HG02798 (cell line): ENCODE data around the gene ARHGDIG.

Experiments
- ATAC-seq: cut with Tn5 transposase; IDR thresholded peaks from one replicate; pipeline ENCODE4 v1.9.1; 2021; ENCODE audit warnings: mild to moderate bottlenecking; ENCODE audit not compliant: unreplicated experiment, poor library complexity

Gene ARHGDIG

GRCh38 chr16:279531-279930, 860 bp upstream of the ARHGDIG start:
- ATAC-seq, result no peak

GRCh38 chr16:280005-280460, 358 bp upstream of the ARHGDIG start:
- ATAC-seq, result no peak

GRCh38 chr16:280991-281659, 734 bp downstream of the ARHGDIG start:
- no peak for ATAC-seq

- no peak for ATAC-seq
Measured at GRCh38 chr16:281660-282255, 1.4 kb downstream of the ARHGDIG start.

GRCh38 chr16:282491-282890, 2.1 kb downstream of the ARHGDIG start:
- ATAC-seq, result no peak

- no peak for ATAC-seq
Measured at GRCh38 chr16:283033-283805, 2.8 kb downstream of the ARHGDIG start, which contains the start of gene PDIA2. PDIA2 (plus strand) TSS chr16:283164; CDS start chr16:283170, 6 bp downstream.

- no peak for ATAC-seq
Measured at GRCh38 chr16:284204-285120, 4.1 kb downstream of the ARHGDIG start.

GRCh38 chr16:285146-286055, 5.0 kb downstream of the ARHGDIG start:
- ATAC-seq, result no peak

- ATAC-seq, result no peak
Measured at GRCh38 chr16:286491-287297, 6.3 kb downstream of the ARHGDIG start.

- ATAC-seq, result no peak
Measured at GRCh38 chr16:287298-287811, 7.0 kb downstream of the ARHGDIG start.

GRCh38 chr16:287981-288920, 7.9 kb downstream of the ARHGDIG start:
- no peak for ATAC-seq

GRCh38 chr16:289395-289997, 9.1 kb downstream of the ARHGDIG start:
- ATAC-seq, result no peak

- ATAC-seq, result no peak
Measured at GRCh38 chr16:290015-290680, 9.8 kb downstream of the ARHGDIG start.

- ATAC-seq, result no peak
Measured at GRCh38 chr16:290681-291405, 10.5 kb downstream of the ARHGDIG start.

GRCh38 chr16:291539-291938, 11.1 kb downstream of the ARHGDIG start:
- no peak for ATAC-seq
